CD14-positive monocyte (primary cell): ENCODE data around the gene GALNT17. TPM values are rescaled to one million over a fixed set of nuclear protein-coding genes. Genes with fewer than 3 reads are reported as not detected.

ENCODE experiments used
- DNase-seq, 3 donors: peaks; one replicate each; pipeline ENCODE4 v3.0.0-alpha.2; 2011 to 2022
- H2AFZ ChIP-seq: 2 replicates; pipeline ENCODE4 v1.6.0; 2012; ENCODE audit warnings: mild to moderate bottlenecking, low read depth, low read length, inconsistent platforms; ENCODE audit not compliant: insufficient read depth, poor library complexity, severe bottlenecking
- H3K27ac ChIP-seq, 2 donors: 1 replicate in 1 of 2; 2 replicates in 1 of 2; pipeline ENCODE4 v1.5.1; 2012 to 2013; ENCODE audit warnings: low read length in 2 of 2, control low read depth in 1 of 2, inconsistent platforms in 1 of 2, low read depth in 1 of 2, mild to moderate bottlenecking in 1 of 2
- H3K27me3 ChIP-seq, 2 donors: one replicate each; pipeline versions ENCODE4 v1.6.0 to v1.6.1; 2011 to 2013; ENCODE audit warnings: low read length in 2 of 2; ENCODE audit not compliant: control insufficient read depth in 2 of 2, insufficient read depth in 2 of 2
- H3K36me3 ChIP-seq, 2 donors: replicated peaks in 1 of 2; 1 replicate in 1 of 2; 2 replicates in 1 of 2; pipeline versions ENCODE4 v1.5.1 to v1.6.1; 2012 to 2013; ENCODE audit warnings: low read length in 2 of 2, control low read depth in 1 of 2, inconsistent platforms in 1 of 2, mild to moderate bottlenecking in 1 of 2; ENCODE audit not compliant: insufficient read depth in 2 of 2, control insufficient read depth in 1 of 2
- H3K4me1 ChIP-seq, 2 donors: 1 replicate in 1 of 2; 2 replicates in 1 of 2; pipeline versions ENCODE4 v1.5.1 to v1.6.1; 2012 to 2013; ENCODE audit warnings: low read length in 2 of 2, control low read depth in 1 of 2, inconsistent platforms in 1 of 2, mild to moderate bottlenecking in 1 of 2, moderate library complexity in 1 of 2; ENCODE audit not compliant: insufficient read depth in 2 of 2, control insufficient read depth in 1 of 2
- H3K4me2 ChIP-seq: replicated peaks from 2 replicates; pipeline ENCODE3; 2012; ENCODE audit warnings: low read length, moderate library complexity, mild to moderate bottlenecking; ENCODE audit not compliant: poor library complexity, severe bottlenecking; ENCODE audit errors: extremely low read depth
- H3K4me3 ChIP-seq, 3 experiments: fragments of 200-600 bp in 1 of 3; sonication (generic) in 1 of 3; replicated peaks in 1 of 3; 1 replicate in 2 of 3; 2 replicates in 1 of 3; pipeline ENCODE4 v1.5.1; 2011 to 2013; ENCODE audit warnings: low read length in 3 of 3, mild to moderate bottlenecking in 3 of 3, control low read depth in 2 of 3, low read depth in 2 of 3, inconsistent platforms in 1 of 3, moderate library complexity in 1 of 3
- H3K79me2 ChIP-seq: 2 replicates; pipeline ENCODE4 v1.6.0; 2012; ENCODE audit warnings: mild to moderate bottlenecking, control low read depth, inconsistent platforms, low read length, moderate library complexity; ENCODE audit not compliant: insufficient read depth
- H3K9ac ChIP-seq: 2 replicates; pipeline ENCODE4 v1.6.0; 2017; ENCODE audit warnings: low read length, mild to moderate bottlenecking; ENCODE audit not compliant: insufficient read depth, poor library complexity, severe bottlenecking
- H3K9me3 ChIP-seq, 2 donors: replicated peaks in 1 of 2; 1 replicate in 1 of 2; 2 replicates in 1 of 2; pipeline versions ENCODE4 v1.5.1 to v1.6.1; 2012 to 2013; ENCODE audit warnings: low read length in 2 of 2, control low read depth in 1 of 2; ENCODE audit not compliant: control insufficient read depth in 1 of 2, insufficient read depth in 1 of 2
- H4K20me1 ChIP-seq: 2 replicates; pipeline ENCODE4 v1.6.0; 2012; ENCODE audit warnings: mild to moderate bottlenecking, low read length, control low read depth, moderate library complexity; ENCODE audit not compliant: insufficient read depth
- H3K27ac Mint-ChIP-seq, 7 donors: one replicate each; pipeline ENCODE4 v1.8.0; 2020; ENCODE audit warnings: mild to moderate bottlenecking in 7 of 7, mixed read lengths in 7 of 7, moderate library complexity in 6 of 7, inconsistent platforms in 2 of 7
- H3K27me3 Mint-ChIP-seq, 3 donors: one replicate each; pipeline ENCODE4 v1.8.0; 2021 to 2022; ENCODE audit warnings: low read depth in 3 of 3, mild to moderate bottlenecking in 3 of 3, mixed read lengths in 3 of 3, moderate library complexity in 3 of 3, inconsistent platforms in 1 of 3
- H3K36me3 Mint-ChIP-seq, 2 donors: one replicate each; pipeline ENCODE4 v1.8.0; 2020; ENCODE audit warnings: mixed read lengths in 2 of 2, inconsistent platforms in 1 of 2, mild to moderate bottlenecking in 1 of 2
- H3K4me1 Mint-ChIP-seq: one replicate; pipeline ENCODE4 v1.8.0; 2020; ENCODE audit warnings: mild to moderate bottlenecking, mixed read lengths
- H3K4me3 Mint-ChIP-seq, 2 donors: one replicate each; pipeline ENCODE4 v1.8.0; 2020; ENCODE audit warnings: mild to moderate bottlenecking in 2 of 2, mixed read lengths in 2 of 2, moderate library complexity in 1 of 2
- H3K9me3 Mint-ChIP-seq, 7 donors: one replicate each; pipeline ENCODE4 v1.8.0; 2020 to 2022; ENCODE audit warnings: mixed read lengths in 7 of 7, mild to moderate bottlenecking in 6 of 7, moderate library complexity in 6 of 7, inconsistent platforms in 2 of 7
- WGBS: methylation state at CpG from one replicate; pipeline ENCODE4 v1.1.5; 2013; ENCODE audit warnings: missing lambda C conversion rate; ENCODE audit not compliant: insufficient coverage; 5-methylcytosine and 5-hydroxymethylcytosine counted together
- intact Hi-C, 2 donors: fragments of 100-400 bp; cut with micrococcal nuclease; formaldehyde crosslinking; loops; one replicate each; pipeline versions ENCODE4 v1.15.0 to v1.15.1; 2023
- polyA plus RNA-seq, 3 donors: library from polyadenylated mRNA; depleted of rRNA in 1 of 3; unstranded in 2 of 3; stranded (reverse) in 1 of 3; fragments of 300-500 nt in 2 of 3; fragments of >200 nt in 1 of 3; fragmentation: Illumina TruSeq in 2 of 3; gene quantifications; 1 replicate in 2 of 3; 2 replicates in 1 of 3; pipeline ENCODE4 v1.2.3, GENCODE V29; 2012 to 2021
- TF ChIP-seq, protein P1 (sequence below): fragments of 200-600 bp; IDR thresholded peaks from one replicate; pipeline ENCODE4 v1.8.0; 2022; ENCODE audit warnings: antibody characterized with exemption, mild to moderate bottlenecking

GALNT17 gene
- polyA plus RNA-seq, 3 donors = not detected

DNA sequence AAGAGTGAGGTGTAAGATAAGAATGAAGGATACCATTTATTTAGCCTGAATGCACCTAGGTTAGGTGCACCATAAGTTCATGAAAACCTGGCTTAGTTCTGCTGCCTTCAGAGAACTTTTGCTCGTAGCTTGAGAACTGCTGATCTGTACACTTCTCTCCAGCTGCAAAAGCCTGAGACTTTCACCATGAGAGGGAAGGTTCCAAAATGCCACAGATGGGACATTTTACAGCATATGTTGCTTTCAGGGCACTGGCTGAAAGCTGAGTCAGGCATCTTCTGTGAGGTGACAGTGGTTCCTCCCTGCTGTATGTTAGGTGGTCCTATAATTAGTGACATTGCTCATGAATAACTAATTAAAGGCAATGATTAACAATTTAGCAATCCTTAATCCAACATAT, 298.3 kb downstream of the GALNT17 start:
- no peak overlapping the region for H3K9ac ChIP-seq
- H3K4me1 Mint-ChIP-seq = no peaks in the 10 kb centered on the region
- TF ChIP-seq, protein P1, sequence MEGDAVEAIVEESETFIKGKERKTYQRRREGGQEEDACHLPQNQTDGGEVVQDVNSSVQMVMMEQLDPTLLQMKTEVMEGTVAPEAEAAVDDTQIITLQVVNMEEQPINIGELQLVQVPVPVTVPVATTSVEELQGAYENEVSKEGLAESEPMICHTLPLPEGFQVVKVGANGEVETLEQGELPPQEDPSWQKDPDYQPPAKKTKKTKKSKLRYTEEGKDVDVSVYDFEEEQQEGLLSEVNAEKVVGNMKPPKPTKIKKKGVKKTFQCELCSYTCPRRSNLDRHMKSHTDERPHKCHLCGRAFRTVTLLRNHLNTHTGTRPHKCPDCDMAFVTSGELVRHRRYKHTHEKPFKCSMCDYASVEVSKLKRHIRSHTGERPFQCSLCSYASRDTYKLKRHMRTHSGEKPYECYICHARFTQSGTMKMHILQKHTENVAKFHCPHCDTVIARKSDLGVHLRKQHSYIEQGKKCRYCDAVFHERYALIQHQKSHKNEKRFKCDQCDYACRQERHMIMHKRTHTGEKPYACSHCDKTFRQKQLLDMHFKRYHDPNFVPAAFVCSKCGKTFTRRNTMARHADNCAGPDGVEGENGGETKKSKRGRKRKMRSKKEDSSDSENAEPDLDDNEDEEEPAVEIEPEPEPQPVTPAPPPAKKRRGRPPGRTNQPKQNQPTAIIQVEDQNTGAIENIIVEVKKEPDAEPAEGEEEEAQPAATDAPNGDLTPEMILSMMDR = no peak
- H3K4me1 ChIP-seq = no peaks in the 10 kb centered on the region
- H2AFZ ChIP-seq = no peak overlapping the region
- H3K27me3 Mint-ChIP-seq = peaks cover 0 to 1% (median 0%) of the 10 kb centered on the region in 3 donors
- H3K36me3 ChIP-seq = no peaks in the 10 kb centered on the region
- H3K4me2 ChIP-seq = no peak overlapping the region
- no peak overlapping the region for H3K4me3 ChIP-seq
- no peak overlapping the region for H3K4me3 Mint-ChIP-seq
- H3K27ac Mint-ChIP-seq = no peak overlapping the region
- no peaks in the 10 kb centered on the region for H3K36me3 Mint-ChIP-seq
- no peak for DNase-seq
- no peak overlapping the region for H3K27ac ChIP-seq
- WGBS = 71% methylated on average over 1 of the region's 1 CpG
- H4K20me1 ChIP-seq = no peaks in the 10 kb centered on the region
- H3K27me3 ChIP-seq = no peaks in the 10 kb centered on the region
- no peaks in the 10 kb centered on the region for H3K79me2 ChIP-seq
- intact Hi-C loops = no loop called here
- H3K9me3 Mint-ChIP-seq = peaks cover 0 to 33% (median 15%) of the 10 kb centered on the region in 7 donors
- peaks cover 5 to 17% of the 10 kb centered on the region in 2 donors for H3K9me3 ChIP-seq

DNA sequence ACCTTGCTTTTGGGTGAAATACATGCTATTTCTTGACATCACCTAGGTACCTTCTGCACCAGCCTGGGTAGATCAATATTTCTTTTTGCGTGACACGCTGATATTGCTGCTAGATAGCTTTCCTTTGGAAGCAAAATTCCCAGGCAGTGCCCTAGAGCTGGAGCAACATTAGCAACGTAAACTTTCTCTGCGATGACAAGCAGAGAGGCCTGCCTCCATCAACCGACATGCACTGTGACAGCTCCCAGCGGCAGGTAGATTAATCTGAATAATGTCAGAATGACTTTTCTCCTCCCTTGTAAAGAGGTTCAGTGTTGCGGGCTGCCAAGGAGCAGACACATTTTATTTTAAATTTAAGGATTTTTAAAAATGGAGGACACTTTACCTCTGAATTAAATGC, 307.4 kb downstream of the GALNT17 start:
- Histone ChIP-seq H3K27ac (no peak overlapping the region), H3K4me3 (no peak overlapping the region), H3K9me3 (peaks cover 4 to 14% of the 10 kb centered on the region in 2 donors), H3K79me2 (no peaks in the 10 kb centered on the region), H3K36me3 (no peaks in the 10 kb centered on the region), H4K20me1 (no peaks in the 10 kb centered on the region), H3K27me3 (no peaks in the 10 kb centered on the region), H3K4me2 (no peak overlapping the region), H2AFZ (no peak overlapping the region), H3K9ac (no peak overlapping the region), H3K4me1 (no peaks in the 10 kb centered on the region)
- Mint-ChIP-seq H3K4me1 (no peaks in the 10 kb centered on the region), H3K36me3 (no peaks in the 10 kb centered on the region), H3K4me3 (no peak overlapping the region), H3K27me3 (peaks cover 0 to 1% (median 0%) of the 10 kb centered on the region in 3 donors), H3K9me3 (peaks cover 2 to 41% (median 18%) of the 10 kb centered on the region in 7 donors), H3K27ac (no peak overlapping the region)
- WGBS = 91% methylated on average over 3 of the region's 7 CpGs
- TF ChIP-seq, protein P1 = no peak
- intact Hi-C loops = no loop called here
- DNase-seq = no peak
